Measurements from ENCODE around the gene CABLES2.

Gene CABLES2

GRCh38 chr20:62405108-62405980 is 1.7 kb downstream of the CABLES2 start:
- Histone ChIP-seq H3K36me3 (replicated peaks) (no peaks in the 10 kb centered on the region), H3K27ac (no peak overlapping the region), H3K27me3 (replicated peaks) (no peaks in the 10 kb centered on the region), H3K4me3 (ENCODE audit: low read depth, low read length) (no peak overlapping the region)
- in situ Hi-C loops (cut with HindIII; ENCODE audit: low pct_ligation_motif_present, low sequenced_read_pairs), result no loop called here
- DNase-seq, result peak; percentile 35
- peak; percentile 85 for TF ChIP-seq CTCF (IDR thresholded peaks at IDR 0.05; ENCODE audit: low read depth, low read length, missing control alignments)

GRCh38 chr20:62404761-62405107 is 2.4 kb downstream of the CABLES2 start:
- Histone ChIP-seq H3K27ac (no peak overlapping the region), H3K27me3 (replicated peaks) (no peaks in the 10 kb centered on the region), H3K4me3 (ENCODE audit: low read depth, low read length) (no peak overlapping the region), H3K36me3 (replicated peaks) (no peaks in the 10 kb centered on the region)
- TF ChIP-seq CTCF (IDR thresholded peaks at IDR 0.05; ENCODE audit: low read depth, low read length, missing control alignments), result no peak
- in situ Hi-C loops (cut with HindIII; ENCODE audit: low pct_ligation_motif_present, low sequenced_read_pairs), result no loop called here
- DNase-seq, result no peak

GRCh38 chr20:62404112-62404665 is 2.9 kb downstream of the CABLES2 start:
- Histone ChIP-seq H3K27ac (no peak overlapping the region), H3K36me3 (replicated peaks) (no peaks in the 10 kb centered on the region), H3K27me3 (replicated peaks) (no peaks in the 10 kb centered on the region), H3K4me3 (ENCODE audit: low read depth, low read length) (no peak overlapping the region)
- no peak for TF ChIP-seq CTCF (IDR thresholded peaks at IDR 0.05; ENCODE audit: low read depth, low read length, missing control alignments)
- DNase-seq, result no peak
- in situ Hi-C loops (cut with HindIII; ENCODE audit: low pct_ligation_motif_present, low sequenced_read_pairs), result no loop called here

GRCh38 chr20:62403331-62403730 is 3.8 kb downstream of the CABLES2 start:
- H3K27ac ChIP-seq, result no peak overlapping the region
- DNase-seq, result no peak
- no peaks in the 10 kb centered on the region for H3K27me3 ChIP-seq (replicated peaks)
- in situ Hi-C loops (cut with HindIII; ENCODE audit: low pct_ligation_motif_present, low sequenced_read_pairs), result no loop called here
- no peak overlapping the region for H3K4me3 ChIP-seq (ENCODE audit: low read depth, low read length)
- TF ChIP-seq CTCF (IDR thresholded peaks at IDR 0.05; ENCODE audit: low read depth, low read length, missing control alignments), result no peak
- no peaks in the 10 kb centered on the region for H3K36me3 ChIP-seq (replicated peaks)

- Histone ChIP-seq H3K4me3 (ENCODE audit: low read depth, low read length) (no peak overlapping the region), H3K36me3 (replicated peaks) (no peaks in the 10 kb centered on the region), H3K27me3 (replicated peaks) (no peaks in the 10 kb centered on the region), H3K27ac (no peak overlapping the region)
- no peak for TF ChIP-seq CTCF (IDR thresholded peaks at IDR 0.05; ENCODE audit: low read depth, low read length, missing control alignments)
- no peak for DNase-seq
- in situ Hi-C loops (cut with HindIII; ENCODE audit: low pct_ligation_motif_present, low sequenced_read_pairs), result no loop called here
Measured at GRCh38 chr20:62402456-62403150, 4.5 kb downstream of the CABLES2 start.
